ENCODE measurements around the gene PCIF1. TPM values are rescaled to one million over a fixed set of nuclear protein-coding genes. Genes with fewer than 3 reads are reported as not detected.
"Not testable (repeated sequence)": the region's sequence is repeated elsewhere in the genome, so short reads cannot be mapped to it uniquely, and the experiment has no call there.

Gene PCIF1
- total RNA-seq, 1 donor from 2014 or later, result 22.4 TPM

- no peak for DNase-seq (ENCODE audit: low read depth)
- no peaks in the 10 kb centered on the region for H3K36me3 ChIP-seq (ENCODE audit: control insufficient read depth, insufficient read depth, low read length)
- no peak for TF ChIP-seq CTCF (IDR thresholded peaks at IDR 0.05; ENCODE audit: insufficient read depth, low read length, poor library complexity, severe bottlenecking)
- no peak overlapping the region for H3K4me3 ChIP-seq (ENCODE audit: low read depth, low read length)
- no peaks in the 10 kb centered on the region for H3K27me3 ChIP-seq (ENCODE audit: control insufficient read depth, insufficient read depth, low read length)
Measured at GRCh38 chr20:45981261-45981660, 46.8 kb downstream of the PCIF1 start.

DNA sequence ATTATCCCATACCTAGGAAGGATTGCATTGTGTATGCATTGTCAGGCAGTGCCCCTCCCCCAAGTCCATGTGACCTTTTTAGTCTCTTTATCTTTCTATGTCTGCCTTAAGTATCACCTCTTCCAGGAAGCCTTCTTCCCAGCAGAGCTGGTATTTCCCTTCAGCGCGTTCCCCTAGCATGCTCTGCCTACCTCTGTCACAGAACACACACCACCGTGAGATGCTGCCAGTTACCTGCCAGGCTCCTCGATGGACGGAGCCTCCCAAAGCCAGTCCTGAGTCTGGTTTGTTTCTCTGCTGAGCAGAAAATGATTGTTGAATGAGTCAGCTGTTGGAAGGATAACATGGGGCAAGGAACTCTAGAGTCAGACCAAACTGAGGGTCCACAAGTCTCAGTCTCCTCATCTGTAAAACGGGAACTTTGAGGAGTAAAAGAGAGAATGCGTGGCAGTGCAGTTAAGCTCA lies 48.8 kb downstream of the PCIF1 start:
- H3K4me3 ChIP-seq (ENCODE audit: low read depth, low read length), result no peak overlapping the region
- no peak for DNase-seq (ENCODE audit: low read depth)
- no peaks in the 10 kb centered on the region for H3K36me3 ChIP-seq (ENCODE audit: control insufficient read depth, insufficient read depth, low read length)
- H3K27me3 ChIP-seq (ENCODE audit: control insufficient read depth, insufficient read depth, low read length), result no peaks in the 10 kb centered on the region
- no peak for TF ChIP-seq CTCF (IDR thresholded peaks at IDR 0.05; ENCODE audit: insufficient read depth, low read length, poor library complexity, severe bottlenecking)

DNA sequence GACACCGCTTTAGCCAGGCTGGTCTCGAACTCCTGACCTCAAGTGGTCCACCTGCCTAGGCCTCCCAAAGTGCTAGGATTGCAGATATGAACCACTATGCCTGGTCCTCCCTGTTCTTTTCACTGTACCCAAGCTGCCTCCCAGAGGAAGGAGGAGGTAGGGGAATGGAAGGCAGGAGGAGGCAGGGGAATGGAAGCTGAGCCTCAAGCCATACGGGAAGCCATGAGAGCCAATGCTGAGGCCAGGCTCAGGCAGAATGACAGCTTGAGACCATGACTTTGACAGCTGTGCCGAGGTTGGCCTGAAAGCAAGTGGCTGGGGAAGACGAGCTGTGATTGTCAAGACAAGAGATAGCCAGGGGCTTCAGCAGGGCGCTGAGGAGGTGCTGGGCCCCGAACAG lies 51.1 kb downstream of the PCIF1 start:
- no peaks in the 10 kb centered on the region for H3K27me3 ChIP-seq (ENCODE audit: control insufficient read depth, insufficient read depth, low read length)
- H3K4me3 ChIP-seq (ENCODE audit: low read depth, low read length), result no peak overlapping the region
- no peak for DNase-seq (ENCODE audit: low read depth)
- no peaks in the 10 kb centered on the region for H3K36me3 ChIP-seq (ENCODE audit: control insufficient read depth, insufficient read depth, low read length)
- TF ChIP-seq CTCF (IDR thresholded peaks at IDR 0.05; ENCODE audit: insufficient read depth, low read length, poor library complexity, severe bottlenecking), result no peak

GRCh38 chr20:45987108-45987780 lies 52.8 kb downstream of the PCIF1 start:
- TF ChIP-seq CTCF (IDR thresholded peaks at IDR 0.05; ENCODE audit: insufficient read depth, low read length, poor library complexity, severe bottlenecking), result peak; percentile 95
- Histone ChIP-seq H3K36me3 (ENCODE audit: control insufficient read depth, insufficient read depth, low read length) (no peaks in the 10 kb centered on the region), H3K4me3 (ENCODE audit: low read depth, low read length) (no peak overlapping the region), H3K27me3 (ENCODE audit: control insufficient read depth, insufficient read depth, low read length) (no peaks in the 10 kb centered on the region)
- no peak for DNase-seq (ENCODE audit: low read depth)

DNA sequence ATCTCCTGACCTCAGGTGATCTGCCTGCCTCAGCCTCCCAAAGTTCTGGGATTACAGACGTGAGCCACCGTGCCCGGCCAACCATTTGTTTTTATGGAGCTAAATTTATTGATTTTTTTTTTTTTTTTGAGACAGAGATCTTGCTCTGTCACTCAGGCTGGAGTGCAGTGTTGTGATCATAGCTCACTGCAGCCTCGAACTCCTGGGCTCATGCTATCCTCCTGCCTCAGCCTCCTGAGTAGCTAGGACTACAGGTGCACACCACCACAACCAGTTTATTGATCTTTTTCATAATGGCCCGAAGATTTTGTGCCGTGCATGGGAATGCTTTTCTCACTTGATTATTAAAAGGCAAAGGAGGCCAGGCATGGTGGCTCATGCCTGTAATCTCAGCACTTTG lies 54.3 kb downstream of the PCIF1 start:
- not testable (repeated sequence) for H3K27me3 ChIP-seq (ENCODE audit: control insufficient read depth, insufficient read depth, low read length); DNase-seq (ENCODE audit: low read depth); H3K36me3 ChIP-seq (ENCODE audit: control insufficient read depth, insufficient read depth, low read length); H3K4me3 ChIP-seq (ENCODE audit: low read depth, low read length)

DNA sequence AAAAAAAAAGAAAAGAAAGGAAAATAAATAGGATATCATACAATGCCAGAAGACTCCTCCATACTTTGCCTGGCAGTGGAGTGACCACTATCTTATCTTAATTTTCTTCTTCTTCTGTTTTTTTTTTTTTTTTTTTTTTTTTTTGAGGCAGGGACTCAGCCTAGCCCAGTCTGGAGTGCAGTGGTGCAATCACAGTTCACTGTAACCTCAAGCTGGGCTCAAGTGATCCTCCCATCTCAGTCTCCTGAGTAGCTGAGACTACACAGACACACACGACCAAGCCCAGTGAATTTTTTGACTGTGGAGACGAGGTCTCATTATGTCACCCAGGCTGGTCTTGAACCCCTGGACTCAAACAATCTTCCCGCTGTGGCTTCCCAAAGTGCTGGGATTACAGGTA lies 57.1 kb downstream of the PCIF1 start:
- no peak for DNase-seq (ENCODE audit: low read depth)
- Histone ChIP-seq H3K36me3 (ENCODE audit: control insufficient read depth, insufficient read depth, low read length) (no peaks in the 10 kb centered on the region), H3K4me3 (ENCODE audit: low read depth, low read length) (no peak overlapping the region), H3K27me3 (ENCODE audit: control insufficient read depth, insufficient read depth, low read length) (no peaks in the 10 kb centered on the region)
- TF ChIP-seq CTCF (IDR thresholded peaks at IDR 0.05; ENCODE audit: insufficient read depth, low read length, poor library complexity, severe bottlenecking), result no peak

Data from kidney epithelial cell (primary cell).